ENCODE measurements around the gene GPA33.

GPA33 gene

GRCh38 chr1:167086033-167086432 lies 4.1 kb downstream of the GPA33 start:
- no peak for DNase-seq (ENCODE audit: low read depth in 2 of 2)

GRCh38 chr1:167084757-167085156 lies 5.4 kb downstream of the GPA33 start:
- no peak for DNase-seq (ENCODE audit: low read depth in 2 of 2)

DNA sequence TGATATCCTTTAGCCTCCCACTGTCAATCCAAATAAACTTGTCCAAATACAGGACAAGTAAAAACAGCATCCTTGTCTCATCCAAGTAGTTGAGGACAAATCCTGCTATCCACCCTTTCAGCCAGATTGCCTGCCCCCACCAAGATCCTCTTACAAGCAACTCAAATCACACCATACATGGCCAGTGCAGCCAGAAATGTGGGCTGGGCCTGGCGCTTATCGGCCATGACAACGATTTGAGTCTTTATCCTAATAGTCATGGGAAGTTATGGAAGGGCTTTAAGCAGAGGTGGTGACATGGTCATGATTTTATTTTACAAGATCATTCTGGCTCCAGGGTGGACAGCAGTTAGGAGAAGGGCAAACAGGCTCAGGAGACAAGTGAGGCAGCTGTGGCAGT lies 6.3 kb downstream of the GPA33 start:
- DNase-seq (ENCODE audit: low read depth in 2 of 2), result no peak

DNA sequence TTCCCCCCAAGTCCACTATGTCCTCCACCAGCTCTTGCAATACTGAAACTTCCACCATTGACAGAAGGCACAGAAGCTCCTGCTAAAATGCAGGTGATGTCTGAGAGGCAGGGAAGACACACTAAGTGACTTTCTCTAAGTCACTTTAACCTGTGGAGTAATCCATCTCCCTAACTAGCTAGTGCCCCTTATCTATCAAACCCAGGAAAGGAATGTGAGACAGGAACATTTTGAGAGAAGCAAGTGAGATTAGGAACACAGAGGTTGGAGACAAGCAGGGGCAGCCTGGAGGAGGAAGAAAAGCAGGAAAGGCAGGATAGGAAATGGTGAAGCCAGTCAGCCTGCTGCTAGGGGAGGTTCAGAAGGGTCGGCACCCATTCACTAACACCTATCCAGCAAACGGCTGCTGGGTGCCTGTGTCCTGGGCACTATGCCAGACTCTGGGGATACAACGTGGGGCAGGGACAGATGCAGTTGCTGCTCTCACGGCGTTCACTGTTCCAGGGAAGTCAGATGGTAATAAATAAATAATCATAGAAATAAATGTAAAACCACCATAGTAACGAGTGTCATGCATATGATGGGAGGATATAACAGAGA lies 7.0 kb downstream of the GPA33 start:
- DNase-seq (ENCODE audit: low read depth in 2 of 2), result no peak

GRCh38 chr1:167082511-167083027 lies 7.6 kb downstream of the GPA33 start:
- DNase-seq (ENCODE audit: low read depth in 2 of 2), result no peak

- no peak for DNase-seq (ENCODE audit: low read depth in 2 of 2)
Observed at GRCh38 chr1:167081594-167082156, 8.5 kb downstream of the GPA33 start.

- DNase-seq (ENCODE audit: low read depth in 2 of 2), result no peak
Observed at GRCh38 chr1:167077868-167078210, 12.3 kb downstream of the GPA33 start.

GRCh38 chr1:167077128-167077867 lies 12.9 kb downstream of the GPA33 start:
- no peak for DNase-seq (ENCODE audit: low read depth in 2 of 2)

DNA sequence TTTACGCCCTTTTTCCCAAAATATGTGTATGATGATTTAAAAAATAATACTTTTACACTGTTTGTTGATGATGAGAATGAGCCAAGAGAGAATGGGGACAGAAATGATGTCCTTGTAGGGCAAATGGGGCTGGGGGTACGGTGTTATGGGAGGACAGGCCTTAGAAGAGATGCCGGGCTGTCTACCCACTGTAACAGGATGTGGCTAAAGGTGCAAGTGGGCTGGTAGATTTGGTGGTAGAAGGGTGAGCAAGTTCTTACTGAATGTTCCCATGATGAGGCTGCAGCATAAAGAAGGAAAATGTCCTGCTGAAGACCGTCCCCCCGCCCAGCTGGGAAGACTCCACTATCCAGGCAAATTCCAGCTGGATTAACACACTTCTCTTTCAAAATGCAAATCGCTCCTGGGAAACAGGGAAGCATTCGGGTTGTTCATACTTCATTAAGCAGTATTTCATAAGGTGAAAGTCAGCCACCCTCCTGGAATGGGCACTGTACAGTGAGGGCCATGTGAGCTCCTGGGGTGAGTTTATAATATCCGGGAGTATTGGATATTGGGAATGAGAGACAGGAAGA lies 14.0 kb downstream of the GPA33 start:
- DNase-seq (ENCODE audit: low read depth in 2 of 2), result no peak

GRCh38 chr1:167071286-167071685 lies 18.9 kb downstream of the GPA33 start:
- no peak for DNase-seq (ENCODE audit: low read depth in 2 of 2)

- DNase-seq (ENCODE audit: low read depth in 2 of 2), result no peak
Observed at GRCh38 chr1:167068761-167069160, 21.4 kb downstream of the GPA33 start.

DNA sequence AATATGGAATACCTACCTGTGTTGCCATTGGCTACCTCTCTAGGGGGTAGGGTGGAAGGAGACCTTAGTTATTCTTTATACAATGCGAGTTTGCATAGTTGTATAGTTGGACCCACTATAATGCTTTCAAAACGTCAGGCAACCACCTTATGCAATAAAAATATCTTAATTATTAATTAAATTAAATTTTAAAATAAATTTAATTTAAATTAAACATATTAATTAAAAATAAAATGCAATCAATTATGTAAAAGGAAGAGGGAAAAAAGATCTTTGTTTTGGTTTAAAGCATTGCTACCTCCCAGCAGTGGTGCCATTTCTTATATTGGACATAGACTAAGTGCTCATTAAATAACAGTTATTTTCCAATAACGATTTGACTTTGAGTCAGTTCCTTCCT lies 22.3 kb downstream of the GPA33 start:
- DNase-seq (ENCODE audit: low read depth in 2 of 2), result no peak

DNA sequence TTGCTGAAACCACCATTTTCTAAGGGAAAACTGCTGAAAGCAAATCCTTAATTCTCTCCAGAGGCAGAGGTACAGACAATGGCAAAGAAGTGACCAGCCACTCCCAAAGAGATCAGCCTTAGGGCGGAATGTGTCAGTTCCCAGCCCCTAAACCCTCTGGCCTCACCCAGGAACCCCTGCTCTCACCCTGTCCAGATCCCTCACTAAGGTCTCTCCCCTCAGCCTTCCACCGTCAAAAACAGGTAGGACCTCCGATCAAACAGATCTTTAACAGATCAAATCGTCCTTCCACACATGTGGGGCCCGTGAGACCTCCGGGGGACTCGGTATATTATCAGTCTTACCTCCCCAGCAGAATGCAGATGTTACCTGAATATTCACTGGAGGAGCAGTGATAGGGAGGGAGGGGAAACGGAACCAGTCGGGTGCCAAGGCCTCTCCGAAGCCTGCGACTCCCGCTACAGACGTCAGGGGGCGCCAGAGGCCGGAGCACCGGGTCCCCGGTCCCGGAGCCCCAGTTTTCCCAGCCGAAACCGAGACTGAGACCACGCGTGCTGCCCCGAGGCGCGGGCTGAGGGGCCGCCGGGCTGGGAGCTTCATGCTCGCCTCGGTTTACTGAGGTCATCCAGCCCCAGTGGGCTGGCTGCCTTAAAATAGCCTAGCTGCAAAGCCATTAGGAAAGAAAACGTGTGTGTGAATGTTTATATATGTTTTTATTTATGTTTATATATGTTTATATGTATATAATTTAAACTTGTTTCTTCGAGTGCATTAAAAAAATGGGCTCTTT lies 23.6 kb downstream of the GPA33 start:
- peak; percentile 53 to 73 for DNase-seq (ENCODE audit: low read depth in 2 of 2)

- no peak for DNase-seq (ENCODE audit: low read depth in 2 of 2)
Observed at GRCh38 chr1:167065471-167065870, 24.7 kb downstream of the GPA33 start.

- DNase-seq (ENCODE audit: low read depth in 2 of 2), result no peak
Observed at GRCh38 chr1:167064621-167065020, 25.6 kb downstream of the GPA33 start.

DNA sequence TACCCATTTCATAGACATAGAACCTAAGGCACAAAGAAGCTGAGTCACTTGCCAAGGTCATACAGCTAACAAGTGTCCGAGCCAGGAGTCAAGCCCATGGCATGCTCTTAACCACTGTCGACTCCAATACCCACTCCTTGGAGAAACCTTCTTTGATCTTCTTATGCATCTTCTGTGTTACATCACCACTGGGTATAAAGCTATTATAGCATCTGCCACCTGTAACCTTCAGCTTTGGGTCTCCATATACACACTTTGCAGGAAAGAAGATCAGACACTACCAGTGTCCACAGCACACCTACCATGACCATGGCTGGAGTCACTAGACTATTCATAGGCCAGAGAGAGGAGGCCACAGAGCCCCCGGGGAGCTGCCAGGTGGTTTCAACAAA lies 29.1 kb downstream of the GPA33 start:
- DNase-seq (ENCODE audit: low read depth in 2 of 2), result no peak

DNA sequence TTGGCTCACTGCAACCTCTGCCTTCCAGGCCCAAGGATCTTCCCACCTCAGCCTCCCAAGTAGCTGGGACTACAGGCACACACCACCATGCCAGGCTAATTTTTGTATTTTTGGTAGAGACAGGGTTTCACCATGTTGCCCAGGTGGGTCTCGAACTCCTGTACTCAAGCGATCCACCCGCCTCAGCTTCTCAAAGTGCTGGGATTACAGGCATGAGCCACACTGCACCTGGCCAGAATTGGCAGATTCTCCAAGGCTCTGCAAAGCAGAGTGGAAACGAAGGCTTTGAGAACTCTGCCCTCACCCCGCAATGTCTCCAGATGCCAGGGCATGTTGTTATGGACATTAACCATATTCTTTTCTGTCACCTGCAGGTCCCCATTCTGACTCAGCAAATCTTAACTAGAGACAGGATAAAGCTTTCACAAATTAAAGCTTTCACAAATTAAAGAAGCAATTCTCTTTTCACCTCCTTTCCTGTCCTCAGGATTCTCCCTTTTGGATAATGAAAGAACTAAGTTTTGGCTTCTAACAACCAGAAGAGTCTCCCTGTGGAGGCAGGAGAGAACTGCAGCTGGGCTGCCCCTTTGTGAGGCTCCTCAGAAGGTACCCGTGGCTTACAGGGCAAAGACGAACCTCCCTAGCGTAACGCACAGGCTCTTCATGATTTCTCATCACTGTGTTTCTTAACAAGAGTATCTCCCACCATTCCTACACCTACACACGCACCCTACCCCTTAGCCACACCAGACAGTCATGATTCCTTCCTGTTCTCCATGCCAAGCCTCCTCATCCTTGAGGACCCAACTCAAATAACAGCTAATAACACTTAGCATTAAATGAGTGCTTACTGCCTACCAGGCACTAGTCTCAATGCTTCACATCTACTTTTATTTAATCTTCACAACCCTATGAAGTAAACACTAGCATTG lies 29.8 kb downstream of the GPA33 start:
- DNase-seq (ENCODE audit: low read depth in 2 of 2), result no peak

GRCh38 chr1:167059809-167060107 lies 30.4 kb downstream of the GPA33 start:
- DNase-seq (ENCODE audit: low read depth in 2 of 2), result no peak

GRCh38 chr1:167059045-167059808 lies 30.9 kb downstream of the GPA33 start:
- DNase-seq (ENCODE audit: low read depth in 2 of 2), result peak; percentile 45 to 70

DNA sequence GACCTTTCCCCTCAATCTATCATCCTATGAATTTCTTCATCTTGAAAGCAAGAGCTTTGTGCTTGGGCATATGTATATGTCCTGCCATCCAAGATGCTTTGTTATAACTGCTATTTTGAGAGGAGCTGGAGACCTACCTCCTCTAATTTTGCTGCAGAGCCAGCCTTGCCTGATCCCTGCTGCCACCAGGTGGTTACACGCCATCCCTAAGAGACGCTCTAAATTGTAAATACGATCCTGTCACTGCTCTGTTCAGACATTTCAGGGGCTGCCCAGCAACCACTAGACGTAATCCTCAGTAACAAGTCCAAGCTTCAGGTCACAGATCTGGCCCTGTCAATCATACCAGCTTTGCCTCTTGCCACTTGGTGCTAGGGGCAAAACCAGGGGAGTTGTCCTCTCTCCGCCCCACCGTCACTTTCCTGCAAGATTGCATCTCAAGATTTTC lies 32.9 kb downstream of the GPA33 start:
- DNase-seq (ENCODE audit: low read depth in 2 of 2), result no peak

Data from stimulated activated CD4-positive, alpha-beta T cell treated with anti-CD3 and anti-CD28 coated beads, Interleukin-1b, Interleukin-23, amount 100 ng/mL, for 1 hour (primary cell).